Progenitor cell of endocrine pancreas (in vitro differentiated cells): ENCODE measurements around the gene MPPED1. TPM values are rescaled to one million over a fixed set of nuclear protein-coding genes. Genes with fewer than 3 reads are reported as not detected.

Experiments used
- DNase-seq: peaks from one replicate; pipeline ENCODE4 v3.0.0; 2021; ENCODE audit warnings: low spot score; ENCODE audit not compliant: unreplicated experiment
- H3K27ac Mint-ChIP-seq: 2 replicates; pipeline ENCODE4 v1.8.0; 2021; ENCODE audit warnings: mild to moderate bottlenecking, moderate library complexity, mixed read lengths
- H3K27me3 Mint-ChIP-seq: 2 replicates; pipeline ENCODE4 v1.8.0; 2021; ENCODE audit warnings: mixed read lengths
- H3K36me3 Mint-ChIP-seq: 2 replicates; pipeline ENCODE4 v1.8.0; 2022; ENCODE audit warnings: mixed read lengths; ENCODE audit not compliant: insufficient read depth
- H3K4me1 Mint-ChIP-seq: 2 replicates; pipeline ENCODE4 v1.8.0; 2021; ENCODE audit warnings: low read depth, mixed read lengths
- H3K4me3 Mint-ChIP-seq: 2 replicates; pipeline ENCODE4 v1.8.0; 2021; ENCODE audit warnings: low read depth, mild to moderate bottlenecking, moderate library complexity, mixed read lengths
- H3K9me3 Mint-ChIP-seq: 2 replicates; pipeline ENCODE4 v1.8.0; 2021; ENCODE audit warnings: low read depth, mixed read lengths
- total RNA-seq: library from RNA; stranded (reverse); gene quantifications from 2 replicates; pipeline ENCODE4 v1.2.1, GENCODE V29; 2021
- TF ChIP-seq, protein P1 (sequence below): fragments of 200-600 bp; sonication (generic); IDR thresholded peaks from one replicate; pipeline ENCODE4 v1.5.0; 2021; ENCODE audit warnings: antibody characterized with exemption, mild to moderate bottlenecking; ENCODE audit not compliant: unreplicated experiment

Gene MPPED1
- total RNA-seq, 1 donor from 2014 or later, result 0.96 TPM

DNA sequence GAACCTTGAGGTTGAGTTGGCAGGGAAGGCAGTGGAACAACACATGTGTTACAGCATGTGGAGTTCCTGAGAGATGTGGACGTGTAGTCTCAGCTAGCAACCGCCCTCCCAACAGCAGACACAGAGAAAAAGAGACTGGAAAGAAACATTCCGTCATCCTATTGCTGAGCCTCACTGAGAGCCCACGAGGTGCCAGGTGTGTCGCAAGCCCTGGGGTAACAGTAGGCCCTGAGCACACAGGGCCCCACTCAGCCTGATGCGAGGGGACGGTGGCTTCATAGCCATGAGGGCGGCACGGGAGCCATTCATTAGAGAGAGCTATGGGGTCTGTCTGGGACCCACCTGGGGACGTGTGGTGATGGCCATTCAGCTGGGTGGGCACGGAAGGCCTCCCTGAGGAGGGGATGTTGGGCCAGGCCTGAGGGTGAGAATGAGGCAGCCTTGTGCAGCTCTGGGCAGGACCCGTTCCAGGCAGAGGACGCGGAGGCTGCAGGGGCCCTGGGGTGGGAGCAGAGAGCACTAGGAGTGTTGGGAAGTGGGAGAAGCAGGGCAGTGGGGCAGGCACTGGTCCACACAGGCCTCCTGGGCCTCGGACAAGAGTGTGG lies 26.2 kb downstream of the MPPED1 start:
- TF ChIP-seq, protein P1, sequence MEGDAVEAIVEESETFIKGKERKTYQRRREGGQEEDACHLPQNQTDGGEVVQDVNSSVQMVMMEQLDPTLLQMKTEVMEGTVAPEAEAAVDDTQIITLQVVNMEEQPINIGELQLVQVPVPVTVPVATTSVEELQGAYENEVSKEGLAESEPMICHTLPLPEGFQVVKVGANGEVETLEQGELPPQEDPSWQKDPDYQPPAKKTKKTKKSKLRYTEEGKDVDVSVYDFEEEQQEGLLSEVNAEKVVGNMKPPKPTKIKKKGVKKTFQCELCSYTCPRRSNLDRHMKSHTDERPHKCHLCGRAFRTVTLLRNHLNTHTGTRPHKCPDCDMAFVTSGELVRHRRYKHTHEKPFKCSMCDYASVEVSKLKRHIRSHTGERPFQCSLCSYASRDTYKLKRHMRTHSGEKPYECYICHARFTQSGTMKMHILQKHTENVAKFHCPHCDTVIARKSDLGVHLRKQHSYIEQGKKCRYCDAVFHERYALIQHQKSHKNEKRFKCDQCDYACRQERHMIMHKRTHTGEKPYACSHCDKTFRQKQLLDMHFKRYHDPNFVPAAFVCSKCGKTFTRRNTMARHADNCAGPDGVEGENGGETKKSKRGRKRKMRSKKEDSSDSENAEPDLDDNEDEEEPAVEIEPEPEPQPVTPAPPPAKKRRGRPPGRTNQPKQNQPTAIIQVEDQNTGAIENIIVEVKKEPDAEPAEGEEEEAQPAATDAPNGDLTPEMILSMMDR, result no peak
- H3K4me3 Mint-ChIP-seq, result no peak overlapping the region
- H3K9me3 Mint-ChIP-seq, result no peaks in the 10 kb centered on the region
- H3K27me3 Mint-ChIP-seq, result peaks cover 51% of the 10 kb centered on the region
- H3K27ac Mint-ChIP-seq, result no peak overlapping the region
- H3K36me3 Mint-ChIP-seq, result no peaks in the 10 kb centered on the region
- peaks cover 5% of the 10 kb centered on the region for H3K4me1 Mint-ChIP-seq
- DNase-seq, result no peak

DNA sequence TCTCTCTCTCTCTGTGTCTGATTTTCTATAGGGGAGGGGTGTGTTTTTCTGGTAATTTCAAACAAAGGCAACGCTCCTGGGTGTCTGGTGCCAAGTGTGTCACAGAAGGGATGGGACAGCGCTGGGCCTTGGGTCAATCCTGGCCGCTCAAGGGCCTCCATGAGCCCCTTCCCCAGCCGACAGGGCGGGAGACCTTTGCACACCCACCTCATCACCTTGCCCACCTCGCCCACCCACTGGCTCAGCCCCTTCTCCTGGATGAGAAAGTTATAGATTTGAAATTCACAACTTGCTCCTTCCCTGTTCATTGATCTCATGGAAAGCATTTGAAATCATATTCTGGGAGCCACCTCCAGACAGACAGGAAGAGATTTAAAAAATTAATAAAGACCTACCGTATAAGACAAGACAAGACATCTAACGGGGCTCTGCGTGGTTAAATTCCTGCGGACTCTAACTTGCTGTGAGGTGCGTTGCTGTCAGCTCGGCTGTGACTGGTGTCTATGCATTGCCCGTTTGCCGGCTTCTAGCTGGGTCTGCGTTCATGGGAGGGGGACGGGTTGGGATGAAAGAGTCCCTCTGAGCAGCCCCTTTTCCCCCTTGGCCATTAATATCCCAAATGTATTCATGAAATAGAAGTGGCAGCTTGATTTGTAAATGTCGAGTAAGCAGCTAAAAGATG lies 27.0 kb downstream of the MPPED1 start:
- no peaks in the 10 kb centered on the region for H3K36me3 Mint-ChIP-seq
- no peak overlapping the region for H3K4me3 Mint-ChIP-seq
- peaks cover 5% of the 10 kb centered on the region for H3K4me1 Mint-ChIP-seq
- no peak for DNase-seq
- peaks cover 49% of the 10 kb centered on the region for H3K27me3 Mint-ChIP-seq
- no peaks in the 10 kb centered on the region for H3K9me3 Mint-ChIP-seq
- TF ChIP-seq, protein P1, result no peak
- H3K27ac Mint-ChIP-seq, result no peak overlapping the region

DNA sequence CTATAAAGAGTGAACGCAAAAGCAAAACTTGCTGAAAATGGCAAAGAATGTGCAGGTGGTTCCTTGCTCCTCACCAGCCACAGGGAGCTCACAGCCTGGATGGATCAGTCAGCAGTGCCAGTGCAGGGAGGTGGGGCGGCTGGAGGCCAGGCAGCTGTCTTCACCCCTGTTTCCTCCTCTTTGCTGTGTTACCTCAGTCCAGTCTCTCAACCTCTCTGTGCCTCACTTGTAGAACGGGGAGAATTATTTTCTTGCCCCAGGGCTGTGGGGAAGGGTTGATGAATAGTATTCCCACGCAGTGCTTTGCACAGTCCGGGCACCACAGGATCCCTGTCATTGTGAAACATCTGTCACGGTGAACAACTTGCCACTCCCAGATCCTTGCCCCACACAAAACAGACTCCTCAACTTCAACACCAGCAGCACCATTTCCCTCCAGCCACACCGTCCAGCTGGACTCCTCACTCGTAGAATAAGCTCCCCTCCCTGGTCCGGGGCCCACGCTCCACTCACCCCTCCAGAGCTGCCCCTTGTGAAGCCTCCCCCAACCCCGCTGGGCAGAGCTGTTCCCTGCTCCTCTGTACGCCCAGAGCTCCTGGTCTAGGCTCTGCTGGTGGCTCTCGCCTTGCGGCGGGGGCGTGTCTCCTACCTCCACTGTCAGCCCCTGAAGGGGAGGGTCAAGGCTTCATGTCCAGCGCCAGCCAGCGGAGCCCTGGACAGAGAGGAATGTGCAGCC lies 27.7 kb downstream of the MPPED1 start:
- Mint-ChIP-seq H3K36me3 (no peaks in the 10 kb centered on the region), H3K27ac (no peak overlapping the region), H3K9me3 (no peaks in the 10 kb centered on the region), H3K4me1 (peaks cover 5% of the 10 kb centered on the region), H3K27me3 (peaks cover 42% of the 10 kb centered on the region), H3K4me3 (no peak overlapping the region)
- TF ChIP-seq, protein P1, result no peak
- DNase-seq, result no peak

DNA sequence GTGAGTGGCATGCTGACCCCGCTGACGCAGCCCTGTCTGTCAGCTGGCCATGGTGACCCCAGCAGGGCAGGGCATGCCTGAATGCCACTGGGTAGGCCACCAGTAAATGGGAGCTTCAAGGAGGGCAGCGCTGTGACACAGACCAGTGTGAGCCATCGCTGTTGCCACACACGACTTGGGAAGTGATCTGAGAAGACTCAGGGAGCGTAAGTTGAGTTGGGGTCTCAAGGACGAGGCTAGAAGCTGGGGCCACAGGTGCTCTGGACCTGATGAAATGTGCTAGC lies 28.2 kb downstream of the MPPED1 start:
- H3K27ac Mint-ChIP-seq, result no peak overlapping the region
- H3K27me3 Mint-ChIP-seq, result peaks cover 42% of the 10 kb centered on the region
- no peak overlapping the region for H3K4me3 Mint-ChIP-seq
- no peaks in the 10 kb centered on the region for H3K36me3 Mint-ChIP-seq
- DNase-seq, result no peak
- peaks cover 5% of the 10 kb centered on the region for H3K4me1 Mint-ChIP-seq
- H3K9me3 Mint-ChIP-seq, result no peaks in the 10 kb centered on the region
- TF ChIP-seq, protein P1, result no peak

DNA sequence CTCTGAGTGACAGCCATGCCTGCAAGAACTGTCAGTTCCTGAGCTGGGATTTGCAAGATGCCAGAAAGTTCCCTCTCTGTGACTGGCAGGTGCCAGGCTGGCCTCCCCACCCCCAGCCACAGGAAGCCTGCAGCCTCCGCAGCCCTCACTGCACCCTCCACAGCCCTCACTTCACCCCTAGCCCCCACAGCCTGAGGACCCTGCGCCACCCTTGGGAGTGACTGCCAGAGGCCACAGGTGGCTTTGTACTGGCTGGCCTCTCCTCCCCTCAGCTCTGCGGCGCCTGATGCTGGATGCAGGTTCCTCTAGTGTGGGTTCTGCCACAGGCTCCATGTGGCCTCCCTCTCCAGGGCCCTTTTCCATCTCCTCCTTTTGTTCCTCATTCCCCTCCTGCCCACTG lies 28.7 kb downstream of the MPPED1 start:
- peaks cover 5% of the 10 kb centered on the region for H3K4me1 Mint-ChIP-seq
- no peak for DNase-seq
- no peak overlapping the region for H3K4me3 Mint-ChIP-seq
- H3K36me3 Mint-ChIP-seq, result no peaks in the 10 kb centered on the region
- TF ChIP-seq, protein P1, result no peak
- no peak overlapping the region for H3K27ac Mint-ChIP-seq
- H3K9me3 Mint-ChIP-seq, result no peaks in the 10 kb centered on the region
- H3K27me3 Mint-ChIP-seq, result peaks cover 38% of the 10 kb centered on the region
